GM21423 (cell line): ENCODE results near the gene TEX36.
"Not testable (repeated sequence)": the region's sequence is repeated elsewhere in the genome, so short reads cannot be mapped to it uniquely, and the experiment has no call there.

Source experiments
- ATAC-seq: cut with Tn5 transposase; IDR thresholded peaks from one replicate; pipeline ENCODE4 v1.9.1; 2021; ENCODE audit warnings: mild to moderate bottlenecking, moderate library complexity; ENCODE audit not compliant: unreplicated experiment

Gene TEX36

DNA sequence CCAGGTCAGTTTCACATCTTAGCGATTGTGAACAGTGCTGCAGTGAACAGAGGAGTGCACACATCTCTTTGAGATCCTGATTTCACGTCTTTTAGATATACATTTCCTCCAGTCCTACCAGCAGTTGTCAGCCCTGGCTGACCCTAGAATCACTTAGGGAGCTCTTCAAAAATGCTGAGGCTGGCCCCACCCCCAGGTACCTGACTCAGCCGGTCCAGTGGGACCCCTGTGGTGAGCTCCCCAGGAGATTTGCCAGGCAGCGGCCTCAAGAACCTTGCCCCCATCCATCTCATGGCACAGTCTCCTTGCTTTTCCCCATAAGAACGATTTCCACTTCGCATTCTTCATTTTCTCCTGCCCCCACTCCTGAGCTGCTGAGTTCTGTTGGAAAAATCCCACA, 45.5 kb downstream of the TEX36 start:
- ATAC-seq: no peak

DNA sequence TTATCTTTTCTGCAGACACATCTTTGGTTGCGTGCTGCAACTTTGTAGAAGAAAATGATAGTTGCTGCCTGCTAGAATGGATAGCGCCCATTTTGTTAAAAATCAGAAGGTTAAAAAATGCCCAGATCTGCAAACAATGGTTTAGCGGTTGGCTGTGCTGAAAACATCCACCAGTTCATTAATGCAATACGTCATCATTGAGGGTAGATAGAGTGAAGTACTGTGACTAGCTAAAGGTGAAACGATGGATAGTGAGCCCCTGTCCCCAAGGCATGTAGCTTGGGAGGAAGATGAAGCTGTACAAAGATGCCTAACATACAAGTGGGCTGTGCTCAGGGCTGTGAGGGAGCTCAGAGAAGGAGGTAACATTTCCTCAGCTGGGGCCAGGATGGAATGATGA, 48.4 kb downstream of the TEX36 start:
- no peak for ATAC-seq

DNA sequence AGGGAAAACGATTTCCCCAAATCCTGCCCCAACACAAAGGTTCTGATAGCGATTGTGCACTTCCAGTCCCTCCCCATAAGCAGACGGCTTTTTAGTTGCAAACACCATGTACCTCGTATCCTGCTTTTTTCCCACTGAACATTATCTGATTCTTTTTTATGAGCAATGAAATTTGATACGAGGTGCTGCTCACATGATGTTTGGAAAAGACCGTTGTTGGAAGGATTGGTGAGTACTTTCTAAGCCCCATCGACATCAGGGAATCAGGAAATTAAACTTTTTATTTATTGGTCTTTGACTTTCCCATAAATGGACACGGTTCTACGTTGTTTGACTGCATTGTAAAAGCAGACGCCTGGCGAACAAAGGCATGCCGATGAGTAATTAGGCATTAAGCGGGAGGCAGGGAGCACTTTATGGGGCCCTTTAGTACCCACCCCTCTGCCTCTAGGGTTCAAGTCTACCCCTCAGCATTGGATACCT, 49.4 kb downstream of the TEX36 start:
- ATAC-seq: no peak

DNA sequence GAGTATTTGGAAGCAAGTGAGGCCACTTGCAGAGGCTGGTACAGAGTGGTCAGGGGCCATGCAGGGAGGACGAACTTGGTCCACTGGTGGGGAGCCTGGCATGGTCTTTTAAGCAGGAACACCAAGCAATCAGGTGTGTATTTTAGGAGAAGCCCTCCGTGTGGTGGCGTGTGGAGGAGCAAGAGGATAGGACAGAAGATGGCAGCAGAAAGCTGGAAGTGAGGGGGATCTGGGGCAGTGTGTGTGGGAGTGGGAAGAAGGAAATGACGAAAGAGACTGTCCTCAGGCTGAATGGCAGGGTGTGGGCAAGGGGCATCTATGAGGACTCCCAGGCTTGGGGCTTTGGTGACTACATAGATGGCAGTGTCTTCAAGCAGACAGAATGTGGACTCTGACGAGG, 51.2 kb downstream of the TEX36 start:
- no peak for ATAC-seq

DNA sequence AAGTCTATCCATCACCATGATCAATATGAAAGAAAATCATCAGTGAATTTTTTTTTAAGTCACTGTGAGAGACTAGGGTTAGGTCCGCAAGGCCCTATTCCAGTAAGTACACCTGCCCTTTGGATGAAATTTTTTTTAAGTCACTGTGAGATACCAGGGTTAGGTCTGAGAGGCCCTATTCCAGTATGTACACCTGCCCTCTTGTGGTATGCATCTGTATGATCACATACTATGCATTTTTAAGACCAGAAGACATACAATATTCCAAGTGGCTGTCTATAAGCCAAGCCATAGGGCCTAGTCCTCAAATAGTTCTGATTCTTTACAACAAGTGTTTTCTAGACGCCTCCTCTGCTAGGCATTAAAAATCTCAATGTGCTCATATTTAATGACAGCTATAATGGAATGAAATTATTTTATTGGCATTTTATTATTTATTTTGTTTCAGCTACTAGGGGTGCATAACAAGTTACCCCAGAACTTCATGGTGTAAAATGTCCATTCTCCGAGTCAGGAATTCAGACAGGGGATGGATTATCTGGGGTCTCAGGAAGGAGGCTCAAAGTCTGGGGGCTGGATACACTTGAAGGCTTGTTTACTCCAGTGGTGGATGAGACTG, 53.1 kb downstream of the TEX36 start:
- ATAC-seq: no peak

DNA sequence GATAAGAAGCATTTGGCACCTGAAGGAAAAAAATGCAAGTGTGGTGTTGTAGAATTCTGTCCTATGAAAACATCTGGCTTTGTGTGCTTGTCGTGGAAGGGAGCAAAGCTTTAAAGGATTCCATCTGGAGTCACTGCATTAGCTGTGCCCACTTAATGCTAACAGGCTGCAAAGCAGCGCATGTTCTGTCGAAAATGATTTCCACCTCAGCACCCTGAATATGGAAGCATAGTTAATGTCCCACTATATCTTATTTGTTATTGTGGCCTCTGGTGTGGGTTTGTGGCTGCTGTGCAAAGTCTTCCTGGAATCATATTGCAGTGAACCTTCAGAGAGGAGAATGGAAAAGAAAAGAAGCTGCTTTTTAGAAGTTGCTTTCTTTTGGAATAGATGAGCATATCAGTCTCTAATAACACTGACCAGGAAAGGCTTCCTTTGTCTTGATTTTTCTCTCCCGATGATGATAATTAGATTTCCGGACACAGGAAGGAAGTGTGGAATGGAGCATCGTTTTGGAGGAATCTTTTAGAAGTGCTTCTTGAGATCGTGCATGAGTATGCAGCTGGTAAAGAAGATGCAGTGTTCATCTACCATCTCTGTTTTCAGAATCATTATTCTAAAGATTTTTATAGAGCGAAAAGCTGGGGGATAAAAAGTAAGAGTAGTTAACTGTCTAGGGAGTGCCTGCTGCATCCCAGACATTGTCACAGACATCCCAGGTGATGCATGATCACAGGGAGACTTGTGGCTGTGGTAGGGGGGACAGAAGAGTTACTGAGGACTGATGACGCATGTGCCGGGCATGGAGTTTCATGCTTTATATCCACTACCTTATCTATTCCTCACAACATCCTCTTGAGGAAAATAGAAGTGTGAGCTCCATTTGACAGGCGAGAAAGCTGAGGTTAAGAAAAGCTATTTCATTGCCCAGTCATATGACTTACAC, 54.6 kb downstream of the TEX36 start:
- ATAC-seq: no peak

DNA sequence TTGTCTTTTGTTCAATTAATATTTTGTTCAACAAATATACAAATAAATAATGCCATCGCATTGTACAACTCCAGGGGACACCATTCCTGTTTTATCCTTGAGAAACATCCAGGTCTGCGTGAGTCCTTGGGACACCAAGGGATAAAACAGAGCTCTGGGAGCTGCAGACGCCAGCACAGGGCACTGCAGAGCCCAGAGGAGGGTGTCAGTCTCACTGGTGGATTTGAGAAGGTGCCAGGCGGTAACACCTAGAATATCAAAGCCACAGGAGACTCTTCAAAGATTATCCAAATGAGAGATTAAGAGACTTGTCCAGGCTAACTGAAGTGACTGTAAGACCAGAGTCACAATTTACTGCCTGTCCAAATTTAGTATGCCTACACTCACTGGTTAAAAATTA, 55.3 kb downstream of the TEX36 start:
- ATAC-seq: no peak

DNA sequence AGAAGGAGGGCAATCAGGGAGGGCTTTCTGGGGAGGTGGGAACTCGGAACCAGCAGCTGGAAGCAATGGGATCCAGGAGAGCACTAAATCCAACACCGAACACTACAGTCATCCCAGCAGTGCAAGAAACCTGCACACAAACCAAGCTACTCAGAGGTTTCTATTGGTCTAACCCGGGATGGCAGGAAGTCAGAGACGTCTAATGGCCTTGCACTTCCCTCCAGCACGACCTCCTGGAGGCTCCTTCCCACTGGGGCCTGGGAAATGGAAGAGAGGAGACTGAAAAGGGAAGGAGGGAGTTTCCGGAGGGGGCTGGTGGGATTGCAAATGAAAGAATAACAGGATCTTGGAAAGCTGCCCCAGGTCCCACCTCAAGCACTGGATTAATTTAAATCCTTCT, 56.3 kb downstream of the TEX36 start:
- no peak for ATAC-seq

DNA sequence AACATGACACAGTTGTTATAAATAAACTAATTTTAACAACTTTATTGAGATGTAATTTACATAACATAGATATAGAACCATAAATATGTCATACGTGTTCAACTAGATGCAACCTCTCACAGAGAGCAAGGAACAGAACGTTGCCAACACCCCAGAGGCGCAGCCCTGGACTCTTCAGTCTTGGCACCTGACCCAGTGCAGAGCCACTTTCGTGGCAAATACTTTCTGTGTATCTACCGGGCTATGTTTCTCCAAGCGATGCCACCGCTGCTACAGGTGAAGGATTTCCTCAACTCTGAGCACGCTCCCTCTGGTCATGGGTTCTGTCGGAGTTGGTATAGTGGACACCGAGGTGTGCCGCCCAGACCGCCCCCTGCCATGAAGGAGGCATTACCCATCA, 57.4 kb downstream of the TEX36 start:
- ATAC-seq: no peak

DNA sequence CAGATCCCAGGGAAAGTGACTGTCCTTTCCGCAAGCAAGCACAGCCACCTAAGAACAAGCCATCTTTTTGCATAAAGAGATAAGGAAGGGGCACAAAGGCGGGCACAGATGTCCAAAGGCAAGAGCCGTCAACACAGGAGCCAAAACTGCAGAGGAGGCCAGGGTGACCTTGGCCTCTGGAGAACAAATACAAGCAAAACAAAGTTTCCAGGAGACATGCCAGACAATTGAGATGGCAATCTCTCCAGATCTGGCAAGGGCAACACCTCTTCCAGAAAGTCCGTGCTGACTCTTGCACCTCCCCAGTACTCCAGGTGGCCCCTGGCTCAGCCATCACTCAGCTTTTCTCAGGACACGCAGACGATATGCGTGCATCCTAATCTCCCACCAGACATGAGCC, 58.2 kb downstream of the TEX36 start:
- no peak for ATAC-seq

DNA sequence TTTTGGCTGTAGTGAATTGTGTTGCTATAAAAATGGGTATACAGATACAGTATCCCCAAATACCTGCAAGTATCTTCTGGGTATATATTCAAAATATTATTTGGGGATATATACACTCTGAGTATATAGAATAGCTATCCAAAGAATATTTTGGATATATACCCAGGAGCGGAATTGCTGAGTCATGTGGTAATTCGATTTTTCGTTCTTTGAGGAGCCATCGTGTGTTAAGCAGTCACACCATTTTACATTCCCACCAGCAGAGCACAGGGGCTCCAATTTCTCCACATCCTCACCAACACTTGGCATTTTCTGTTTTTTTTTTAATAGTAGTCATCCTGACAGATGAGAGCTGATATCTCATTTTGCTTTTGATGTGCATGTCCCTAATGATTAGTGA, 61.9 kb downstream of the TEX36 start:
- ATAC-seq: no peak

DNA sequence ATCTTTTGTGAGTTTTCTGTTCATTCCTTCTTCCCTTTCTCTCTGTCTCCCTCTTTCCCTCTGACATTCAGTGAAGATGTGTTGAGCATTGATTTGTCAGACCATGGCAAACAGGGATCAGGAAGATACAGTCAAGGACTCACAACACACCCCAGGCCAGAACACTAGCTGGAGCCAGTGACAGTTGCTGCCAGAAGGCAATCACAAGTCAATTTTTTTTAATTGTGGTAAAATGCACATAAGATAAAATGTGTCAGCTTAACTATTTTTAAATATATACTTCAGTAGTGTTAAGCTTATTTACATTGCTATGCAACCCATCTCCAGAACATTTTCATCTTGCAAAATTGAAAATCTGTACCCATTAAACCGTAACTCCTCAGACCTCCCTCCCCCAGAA, 62.6 kb downstream of the TEX36 start:
- no peak for ATAC-seq

DNA sequence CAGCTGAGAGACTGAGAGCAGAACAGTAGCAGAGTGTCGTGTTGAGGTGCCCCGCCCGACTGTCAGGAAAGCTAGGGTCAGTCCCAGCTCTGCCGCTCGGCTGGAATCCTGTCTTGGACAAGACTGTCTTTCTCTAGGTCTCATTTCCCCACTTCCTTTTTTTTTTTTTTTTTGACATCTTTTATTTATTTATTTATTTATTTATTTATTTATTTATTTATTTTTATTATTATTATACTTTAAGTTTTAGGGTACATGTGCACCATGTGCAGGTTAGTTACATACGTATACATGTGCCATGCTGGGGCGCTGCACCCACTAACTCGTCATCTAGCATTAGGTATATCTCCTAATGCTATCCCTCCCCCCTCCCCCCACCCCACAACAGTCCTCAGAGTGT, 69.9 kb downstream of the TEX36 start:
- not testable (repeated sequence) for ATAC-seq

DNA sequence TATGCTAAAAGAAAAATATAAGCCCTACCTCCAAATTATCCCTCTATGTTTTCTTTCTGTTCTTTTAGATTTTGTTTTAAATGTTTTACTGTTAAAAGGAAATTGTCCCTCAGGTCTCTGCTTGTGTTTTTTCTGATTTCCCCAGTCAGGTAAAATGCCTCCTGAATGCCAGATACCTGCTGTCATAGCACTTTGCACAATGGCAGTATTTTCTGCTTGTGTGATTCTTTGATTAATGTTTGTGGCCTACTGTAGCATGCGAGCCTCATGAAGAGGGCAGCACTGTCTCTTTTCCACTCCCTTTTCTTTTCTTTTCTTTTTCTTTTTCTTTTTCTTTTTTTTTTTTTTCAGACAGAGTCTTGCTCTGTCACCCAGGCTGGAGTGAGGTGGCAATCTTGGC, 71.2 kb downstream of the TEX36 start:
- no peak for ATAC-seq

DNA sequence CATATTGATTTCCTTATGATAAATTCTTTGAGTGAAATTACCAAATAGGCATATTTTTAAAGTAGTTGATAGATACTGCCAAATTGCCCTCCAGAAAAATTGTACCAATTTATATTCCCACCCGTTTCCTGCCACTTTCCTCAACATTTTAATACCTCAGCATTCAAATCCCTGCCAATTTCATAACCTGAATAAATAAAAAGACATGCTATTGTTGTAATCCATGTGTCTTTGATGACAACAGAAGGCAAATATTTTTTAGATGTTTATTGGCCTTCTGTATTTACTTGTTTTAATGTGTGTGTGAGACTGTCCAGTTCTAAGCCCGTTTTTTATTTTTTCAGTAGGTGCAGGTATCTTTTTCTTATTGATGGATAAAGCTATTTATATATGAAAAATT, 71.7 kb downstream of the TEX36 start:
- no peak for ATAC-seq

DNA sequence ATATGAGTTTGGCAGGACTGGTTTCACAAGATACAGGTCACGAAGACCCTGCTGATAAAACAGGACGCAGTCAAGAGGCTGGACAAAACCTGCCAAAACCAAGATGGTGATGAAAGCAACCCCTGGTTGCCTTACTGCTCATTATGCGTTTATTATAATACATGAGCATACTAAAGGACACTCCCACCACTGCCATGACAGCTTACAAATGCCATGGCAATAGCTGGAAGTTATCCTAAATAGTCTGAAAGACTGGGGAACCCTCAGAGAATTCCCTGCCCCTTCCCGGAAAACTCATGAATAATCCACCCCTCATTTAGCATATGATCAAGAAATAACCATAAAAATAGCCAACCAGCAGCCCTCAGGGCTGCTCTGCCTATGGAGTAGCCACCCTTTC, 73.1 kb downstream of the TEX36 start:
- no peak for ATAC-seq

DNA sequence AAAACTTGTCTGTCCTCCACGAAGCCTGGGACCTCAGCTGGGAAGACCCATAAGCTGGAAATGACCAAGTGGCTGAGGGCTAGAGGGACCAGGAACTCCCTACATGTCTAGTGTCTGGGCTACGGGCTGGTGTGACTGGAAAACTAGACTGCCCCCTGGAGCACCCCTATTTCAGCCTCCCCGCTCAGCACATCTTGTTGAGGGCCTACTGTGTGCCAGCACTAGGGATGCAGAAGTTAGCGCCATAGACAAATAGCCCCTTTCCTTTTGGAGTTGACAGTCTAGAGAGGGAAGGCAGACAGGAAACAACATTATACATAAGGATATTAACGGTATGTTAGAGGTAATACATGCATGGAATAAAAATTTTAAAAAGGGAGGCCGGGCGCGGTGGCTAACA, 74.5 kb downstream of the TEX36 start:
- ATAC-seq: no peak

DNA sequence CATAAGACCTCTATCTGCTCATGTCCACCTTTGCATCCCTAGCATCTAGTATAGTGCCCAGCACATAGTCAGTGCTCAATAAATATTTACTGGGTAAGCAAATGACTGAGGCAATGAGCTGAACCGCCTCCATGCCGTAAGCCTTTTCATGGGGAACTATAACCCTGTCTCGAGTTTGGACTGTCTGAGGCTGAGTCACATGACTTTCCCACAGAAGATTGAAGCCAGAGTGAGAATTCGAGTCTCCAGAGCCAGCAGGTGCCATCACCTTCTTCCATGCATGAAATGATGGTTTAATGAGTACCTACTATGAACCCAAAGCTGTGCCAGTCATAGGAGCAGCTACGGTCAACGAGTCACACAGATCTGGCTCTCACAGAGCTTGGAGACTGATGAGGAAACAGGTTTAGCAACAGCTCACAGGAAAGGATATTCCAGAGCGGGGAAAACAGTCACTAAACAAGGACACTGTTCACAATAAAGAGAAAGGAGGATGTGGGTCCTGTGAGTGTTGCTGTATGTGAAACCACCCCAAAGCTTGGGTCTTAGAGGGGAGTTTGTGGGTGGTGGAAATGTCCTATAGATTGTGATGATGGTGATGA, 75.2 kb downstream of the TEX36 start:
- no peak for ATAC-seq

DNA sequence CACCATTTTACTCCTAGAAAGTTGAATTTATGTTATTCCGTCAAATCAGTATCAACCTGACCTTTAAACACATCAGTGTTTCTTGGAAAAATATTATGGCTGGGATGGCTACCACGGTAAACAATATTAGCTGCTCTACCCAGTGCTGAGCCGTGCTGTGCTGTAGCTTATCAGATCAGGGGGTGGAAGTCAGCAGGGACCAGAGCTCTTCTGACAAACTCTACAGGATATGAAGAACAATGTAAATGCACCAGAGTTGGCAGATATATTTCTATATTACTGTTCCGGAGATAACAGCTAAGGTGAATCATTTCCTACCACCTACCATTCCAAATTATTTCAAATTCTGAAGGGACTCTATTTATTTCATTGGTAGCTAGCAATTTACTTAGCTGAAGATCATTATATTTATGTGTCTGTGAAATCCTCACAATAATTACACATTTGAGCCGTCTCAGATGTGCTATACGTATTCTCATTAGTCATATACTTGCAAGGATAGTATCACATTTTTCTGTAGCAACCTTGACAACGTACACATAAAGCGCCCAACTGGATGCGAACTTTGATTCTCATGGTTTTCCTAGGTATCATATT, 76.5 kb downstream of the TEX36 start:
- ATAC-seq: no peak
